NCI-H1092 (cell line): ENCODE measurements around the gene ZC3H7B.
"Not testable (repeated sequence)": the region's sequence is repeated elsewhere in the genome, so short reads cannot be mapped to it uniquely, and the experiment has no call there.

Experiments
- DNase-seq: peaks from one replicate; lab custom pipeline; 2025; lab: John Stamatoyannopoulos, UW

Gene ZC3H7B

GRCh38 chr22:41382610-41383009 lies 81.3 kb downstream of the ZC3H7B start:
- DNase-seq = no peak

- no peak for DNase-seq
Measured at GRCh38 chr22:41383085-41383484, 81.8 kb downstream of the ZC3H7B start.

- no peak for DNase-seq
Measured at GRCh38 chr22:41384128-41384527, 82.8 kb downstream of the ZC3H7B start.

GRCh38 chr22:41387341-41387740 lies 86.0 kb downstream of the ZC3H7B start:
- DNase-seq = no peak

- no peak for DNase-seq
Measured at GRCh38 chr22:41394012-41394356, 92.7 kb downstream of the ZC3H7B start.

GRCh38 chr22:41395531-41396240 lies 94.4 kb downstream of the ZC3H7B start:
- no peak for DNase-seq

GRCh38 chr22:41397143-41397811 lies 96.0 kb downstream of the ZC3H7B start:
- DNase-seq = no peak

- DNase-seq = no peak
Measured at GRCh38 chr22:41398921-41399320, 97.6 kb downstream of the ZC3H7B start.

GRCh38 chr22:41401781-41402648 lies 100.7 kb downstream of the ZC3H7B start:
- DNase-seq = peak; percentile 57

- not testable (repeated sequence) for DNase-seq
Measured at GRCh38 chr22:41402851-41403250, 101.5 kb downstream of the ZC3H7B start.

GRCh38 chr22:41403532-41404318 lies 102.4 kb downstream of the ZC3H7B start:
- DNase-seq = peak; percentile 69

- DNase-seq = no peak
Measured at GRCh38 chr22:41405588-41405987, 104.3 kb downstream of the ZC3H7B start.

GRCh38 chr22:41406410-41406809 lies 105.1 kb downstream of the ZC3H7B start:
- DNase-seq = no peak

- no peak for DNase-seq
Measured at GRCh38 chr22:41407433-41407832, 106.1 kb downstream of the ZC3H7B start.

GRCh38 chr22:41408665-41409064 lies 107.3 kb downstream of the ZC3H7B start:
- no peak for DNase-seq
